HEK293 (cell line): Measurements from ENCODE around the gene CC2D2A.

Source experiments
- CTCF ChIA-PET: fragments of 350-600 bp; formaldehyde crosslinking; extraction: SDS; loops from one replicate; lab custom pipeline; 2021; ENCODE audit warnings: antibody characterized with exemption; lab: Yijun Ruan, JAX
- POLR2A ChIA-PET: fragments of 300-600 bp; formaldehyde crosslinking; extraction: SDS; loops from one replicate; lab custom pipeline; 2020; ENCODE audit warnings: antibody characterized with exemption, inconsistent platforms; lab: Yijun Ruan, JAX
- H3K27ac ChIP-seq: fragments of 200-500 bp; sonication (Bioruptor generic); 2 replicates; pipeline ENCODE4 v1.5.1; 2014; ENCODE audit warnings: low read depth, low read length, control low read depth, inconsistent platforms; ENCODE audit errors: extremely low read depth
- H3K36me3 ChIP-seq, 2 experiments: fragments of 200-500 bp in 1 of 2; sonication (Bioruptor generic) in 1 of 2; 1 replicate in 1 of 2; 2 replicates in 1 of 2; pipeline ENCODE4 v1.5.1; 2014 to 2017; ENCODE audit warnings: inconsistent platforms in 2 of 2, low read length in 2 of 2; ENCODE audit not compliant: control insufficient read depth in 2 of 2, insufficient read depth in 1 of 2
- H3K4me1 ChIP-seq: fragments of 200-500 bp; sonication (Bioruptor generic); 2 replicates; pipeline ENCODE4 v1.5.1; 2014; ENCODE audit warnings: mild to moderate bottlenecking, low read length, inconsistent platforms; ENCODE audit not compliant: control insufficient read depth, insufficient read depth
- H3K4me3 ChIP-seq: 2 replicates; pipeline ENCODE4 v1.5.1; 2011; ENCODE audit warnings: low read depth, mild to moderate bottlenecking, control low read depth, low read length, moderate library complexity
- H3K9me3 ChIP-seq: fragments of 200-500 bp; sonication (Bioruptor generic); 2 replicates; pipeline ENCODE4 v1.5.1; 2014; ENCODE audit warnings: low read depth, low read length, inconsistent platforms; ENCODE audit not compliant: control insufficient read depth, insufficient read depth
- GLI2 ChIP-seq: fragments of 450-650 bp; formaldehyde crosslinking; IDR thresholded peaks from 2 replicates; pipeline ENCODE4; 2017; ENCODE audit warnings: missing biosample characterization, missing genetic modification characterization, low read depth, borderline replicate concordance
- HOXC10 ChIP-seq: sonication (generic); formaldehyde crosslinking; IDR thresholded peaks from 2 replicates; pipeline ENCODE4 v1.8.1; 2023; ENCODE audit warnings: mild to moderate bottlenecking, missing genetic modification reagents
- KLF1 ChIP-seq: fragments of 450-650 bp; formaldehyde crosslinking; IDR thresholded peaks from 2 replicates; pipeline ENCODE4 v1.5.1; 2016; ENCODE audit warnings: missing biosample characterization, missing genetic modification characterization
- SP3 ChIP-seq: fragments of 450-650 bp; formaldehyde crosslinking; IDR thresholded peaks from 2 replicates; pipeline ENCODE4 v1.5.1; 2016; ENCODE audit warnings: missing biosample characterization, missing genetic modification characterization
- SP7 ChIP-seq: fragments of 450-650 bp; formaldehyde crosslinking; IDR thresholded peaks from 2 replicates; pipeline ENCODE4 v1.5.1; 2016; ENCODE audit warnings: missing biosample characterization, missing genetic modification characterization
- ZFP3 ChIP-seq: fragments of 450-650 bp; formaldehyde crosslinking; IDR thresholded peaks from 2 replicates; pipeline ENCODE4 v1.5.1; 2016; ENCODE audit warnings: low read depth, missing biosample characterization, missing genetic modification characterization
- ZNF114 ChIP-seq: fragments of 450-650 bp; formaldehyde crosslinking; IDR thresholded peaks from 2 replicates; pipeline ENCODE4 v1.5.0; 2017; ENCODE audit warnings: missing biosample characterization, missing genetic modification characterization
- ZNF132 ChIP-seq: fragments of 450-650 bp; formaldehyde crosslinking; IDR thresholded peaks from 2 replicates; pipeline ENCODE4 v1.5.1; 2017; ENCODE audit warnings: missing biosample characterization, missing genetic modification characterization, borderline replicate concordance
- ZNF174 ChIP-seq: fragments of 450-650 bp; formaldehyde crosslinking; IDR thresholded peaks from 2 replicates; pipeline ENCODE4 v1.5.0; 2017; ENCODE audit warnings: missing biosample characterization, mild to moderate bottlenecking, missing genetic modification characterization
- ZNF214 ChIP-seq: fragments of 450-650 bp; formaldehyde crosslinking; IDR thresholded peaks from 2 replicates; pipeline ENCODE4 v1.5.1; 2017; ENCODE audit warnings: missing biosample characterization, mild to moderate bottlenecking, missing genetic modification characterization, borderline replicate concordance
- ZNF221 ChIP-seq: fragments of 450-650 bp; formaldehyde crosslinking; IDR thresholded peaks from 2 replicates; pipeline ENCODE4 v1.5.1; 2017; ENCODE audit warnings: missing biosample characterization, missing genetic modification characterization, borderline replicate concordance
- ZNF248 ChIP-seq: fragments of 450-650 bp; formaldehyde crosslinking; IDR thresholded peaks from 2 replicates; pipeline ENCODE4 v1.5.1; 2017; ENCODE audit warnings: missing biosample characterization, missing genetic modification characterization
- ZNF302 ChIP-seq: fragments of 450-650 bp; formaldehyde crosslinking; IDR thresholded peaks from 2 replicates; pipeline ENCODE4 v1.5.1; 2016; ENCODE audit warnings: missing biosample characterization, missing genetic modification characterization, low read depth
- ZNF416 ChIP-seq: fragments of 450-650 bp; formaldehyde crosslinking; IDR thresholded peaks from 2 replicates; pipeline ENCODE4 v1.5.1; 2016; ENCODE audit warnings: missing biosample characterization, missing genetic modification characterization
- ZNF433 ChIP-seq: fragments of 450-650 bp; formaldehyde crosslinking; IDR thresholded peaks from 2 replicates; pipeline ENCODE4 v1.5.1; 2016; ENCODE audit warnings: missing biosample characterization, missing genetic modification characterization, low read depth
- ZNF626 ChIP-seq: fragments of 450-650 bp; sonication (Bioruptor Pico); formaldehyde crosslinking; IDR thresholded peaks from 2 replicates; pipeline ENCODE4 v1.5.1; 2018; ENCODE audit warnings: missing biosample characterization, missing genetic modification characterization, inconsistent platforms
- ZNF660 ChIP-seq: fragments of 450-650 bp; IDR thresholded peaks from 2 replicates; pipeline ENCODE4 v1.5.1; 2018; ENCODE audit warnings: missing biosample characterization, mild to moderate bottlenecking, missing genetic modification characterization
- ZNF664 ChIP-seq: fragments of 450-650 bp; formaldehyde crosslinking; IDR thresholded peaks from 2 replicates; pipeline ENCODE4 v1.5.1; 2016; ENCODE audit warnings: missing biosample characterization, missing genetic modification characterization
- ZNF677 ChIP-seq: fragments of 450-650 bp; IDR thresholded peaks from 2 replicates; pipeline ENCODE4 v1.5.0; 2018; ENCODE audit warnings: missing biosample characterization, mild to moderate bottlenecking, missing genetic modification characterization, moderate library complexity
- ZNF785 ChIP-seq: fragments of 450-650 bp; formaldehyde crosslinking; IDR thresholded peaks from 2 replicates; pipeline ENCODE4 v1.5.1; 2016; ENCODE audit warnings: missing biosample characterization, missing genetic modification characterization
- TF ChIP-seq, protein P1 (sequence below): fragments of 450-650 bp; formaldehyde crosslinking; IDR thresholded peaks from 2 replicates; pipeline ENCODE4 v1.5.1; 2016; ENCODE audit warnings: missing biosample characterization, missing genetic modification characterization
- TF ChIP-seq, protein P2 (sequence below): fragments of 450-650 bp; formaldehyde crosslinking; IDR thresholded peaks from 2 replicates; pipeline ENCODE4 v1.5.1; 2017; ENCODE audit warnings: missing biosample characterization, missing genetic modification characterization
- TF ChIP-seq, protein P3 (sequence below): fragments of 450-650 bp; formaldehyde crosslinking; IDR thresholded peaks from 2 replicates; pipeline ENCODE4 v1.5.1; 2016; ENCODE audit warnings: missing biosample characterization, missing genetic modification characterization, low read depth
- TF ChIP-seq, protein P4 (sequence below): fragments of 450-650 bp; formaldehyde crosslinking; IDR thresholded peaks from 2 replicates; pipeline ENCODE4 v1.5.1; 2016; ENCODE audit warnings: missing biosample characterization, missing genetic modification characterization

CC2D2A gene

DNA sequence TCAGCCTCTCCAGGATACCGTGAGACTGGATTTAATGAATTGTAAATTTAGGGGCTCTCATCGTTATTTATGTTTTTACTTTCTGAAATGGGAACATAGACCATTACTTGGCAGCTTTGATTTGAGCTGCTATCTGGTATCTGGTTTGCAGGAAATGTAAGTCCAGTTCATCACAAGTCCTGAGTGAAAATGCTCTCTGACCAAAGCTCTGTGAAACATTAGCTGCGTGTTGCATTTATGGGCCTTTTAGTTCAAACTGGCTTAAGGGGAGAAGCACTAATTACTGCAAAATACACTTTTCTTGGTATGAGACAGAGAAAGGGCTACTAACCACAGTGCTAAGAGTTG lies 420 bp downstream of the CC2D2A start:
- ChIA-PET POLR2A (interaction anchor here (1.2 kb wide), 1 partner anchor 211 kb away, joined by 3 read pairs; no protein-coding TSS in a partner anchor), CTCF (interaction anchor here (0.6 to 2.8 kb wide), 7 partner anchors 9 to 286 kb away, joined by 3 to 22 read pairs (median 5); no protein-coding TSS in a partner anchor)
- TF ChIP-seq, protein P1, sequence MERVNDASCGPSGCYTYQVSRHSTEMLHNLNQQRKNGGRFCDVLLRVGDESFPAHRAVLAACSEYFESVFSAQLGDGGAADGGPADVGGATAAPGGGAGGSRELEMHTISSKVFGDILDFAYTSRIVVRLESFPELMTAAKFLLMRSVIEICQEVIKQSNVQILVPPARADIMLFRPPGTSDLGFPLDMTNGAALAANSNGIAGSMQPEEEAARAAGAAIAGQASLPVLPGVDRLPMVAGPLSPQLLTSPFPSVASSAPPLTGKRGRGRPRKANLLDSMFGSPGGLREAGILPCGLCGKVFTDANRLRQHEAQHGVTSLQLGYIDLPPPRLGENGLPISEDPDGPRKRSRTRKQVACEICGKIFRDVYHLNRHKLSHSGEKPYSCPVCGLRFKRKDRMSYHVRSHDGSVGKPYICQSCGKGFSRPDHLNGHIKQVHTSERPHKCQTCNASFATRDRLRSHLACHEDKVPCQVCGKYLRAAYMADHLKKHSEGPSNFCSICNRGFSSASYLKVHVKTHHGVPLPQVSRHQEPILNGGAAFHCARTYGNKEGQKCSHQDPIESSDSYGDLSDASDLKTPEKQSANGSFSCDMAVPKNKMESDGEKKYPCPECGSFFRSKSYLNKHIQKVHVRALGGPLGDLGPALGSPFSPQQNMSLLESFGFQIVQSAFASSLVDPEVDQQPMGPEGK (tag by site-specific recombination): no peak
- no peak for TF ChIP-seq ZNF416 (tag by site-specific recombination)
- no peak for TF ChIP-seq SP3 (tag by site-specific recombination)
- TF ChIP-seq ZNF302 (tag by site-specific recombination): no peak
- TF ChIP-seq HOXC10 (CRISPR knock-in tag): no peak
- TF ChIP-seq ZNF114: no peak
- no peak for TF ChIP-seq ZNF677 (tag by site-specific recombination)
- TF ChIP-seq ZNF433 (tag by site-specific recombination): no peak
- TF ChIP-seq ZNF221 (tag by site-specific recombination): no peak
- TF ChIP-seq, protein P2, sequence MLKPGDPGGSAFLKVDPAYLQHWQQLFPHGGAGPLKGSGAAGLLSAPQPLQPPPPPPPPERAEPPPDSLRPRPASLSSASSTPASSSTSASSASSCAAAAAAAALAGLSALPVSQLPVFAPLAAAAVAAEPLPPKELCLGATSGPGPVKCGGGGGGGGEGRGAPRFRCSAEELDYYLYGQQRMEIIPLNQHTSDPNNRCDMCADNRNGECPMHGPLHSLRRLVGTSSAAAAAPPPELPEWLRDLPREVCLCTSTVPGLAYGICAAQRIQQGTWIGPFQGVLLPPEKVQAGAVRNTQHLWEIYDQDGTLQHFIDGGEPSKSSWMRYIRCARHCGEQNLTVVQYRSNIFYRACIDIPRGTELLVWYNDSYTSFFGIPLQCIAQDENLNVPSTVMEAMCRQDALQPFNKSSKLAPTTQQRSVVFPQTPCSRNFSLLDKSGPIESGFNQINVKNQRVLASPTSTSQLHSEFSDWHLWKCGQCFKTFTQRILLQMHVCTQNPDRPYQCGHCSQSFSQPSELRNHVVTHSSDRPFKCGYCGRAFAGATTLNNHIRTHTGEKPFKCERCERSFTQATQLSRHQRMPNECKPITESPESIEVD: no peak
- no peaks in the 10 kb centered on the region for H3K4me1 ChIP-seq
- H3K36me3 ChIP-seq: no peaks in the 10 kb centered on the region
- H3K9me3 ChIP-seq: no peaks in the 10 kb centered on the region
- peak overlapping the region; percentile 37 for H3K4me3 ChIP-seq
- no peak overlapping the region for H3K27ac ChIP-seq

DNA sequence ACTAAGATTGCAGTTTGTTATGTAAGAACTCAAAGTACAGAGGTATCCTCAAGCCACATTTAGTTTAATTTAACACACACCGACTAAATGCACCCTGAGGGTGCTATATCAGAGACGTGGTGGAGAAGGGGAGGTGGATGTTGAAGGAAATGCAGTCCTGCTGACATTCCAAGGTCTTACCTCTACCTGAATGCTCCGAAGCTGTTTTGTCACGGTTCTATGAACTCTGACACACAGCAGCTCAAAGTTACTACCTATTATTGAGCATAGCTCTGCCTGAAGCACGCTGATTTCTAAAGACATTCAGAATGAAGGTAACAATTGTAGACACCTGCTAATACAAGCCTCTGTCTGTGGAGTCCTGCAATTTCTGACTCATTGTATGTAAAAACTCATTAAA lies 6.7 kb downstream of the CC2D2A start:
- no peak for TF ChIP-seq ZNF785 (tag by site-specific recombination)
- TF ChIP-seq KLF1 (tag by site-specific recombination): no peak
- Histone ChIP-seq H3K9me3 (no peaks in the 10 kb centered on the region), H3K27ac (no peak overlapping the region), H3K4me3 (no peak overlapping the region), H3K4me1 (no peaks in the 10 kb centered on the region; the same call in 1 of the 2 replicates), H3K36me3 (peaks cover 0 to 7% of the 10 kb centered on the region in 2 experiments; a peak in 1 of 3 replicates)
- POLR2A ChIA-PET: no interaction called here
- CTCF ChIA-PET: interaction anchor here (0.9 kb wide), 1 partner anchor 11 kb away, joined by 3 read pairs; no protein-coding TSS in a partner anchor

DNA sequence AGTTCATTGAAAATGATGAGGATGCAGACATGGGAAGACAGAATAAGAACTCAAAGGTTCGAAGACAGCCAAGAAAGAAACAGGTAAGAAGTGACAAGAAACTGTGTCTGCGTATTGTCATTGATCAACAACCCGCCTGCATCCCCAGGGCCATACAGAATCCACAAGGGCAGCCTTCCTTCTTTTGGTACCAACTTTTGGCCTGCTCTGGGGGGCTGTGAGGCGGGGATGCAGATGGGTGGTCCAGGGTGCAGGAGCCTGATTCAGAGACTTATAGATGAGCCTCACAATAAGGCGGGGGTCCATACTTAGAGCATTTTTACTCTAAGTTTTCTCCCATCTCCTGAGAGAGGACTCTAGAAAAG lies 9.0 kb downstream of the CC2D2A start:
- Histone ChIP-seq H3K9me3 (no peaks in the 10 kb centered on the region), H3K36me3 (peaks cover 0 to 7% of the 10 kb centered on the region in 2 experiments; a peak in 1 of 3 replicates), H3K4me1 (no peaks in the 10 kb centered on the region; the same call in 1 of the 2 replicates), H3K4me3 (no peak overlapping the region), H3K27ac (no peak overlapping the region)
- POLR2A ChIA-PET: interaction anchor here (1.0 kb wide), 1 partner anchor 203 kb away, joined by 4 read pairs; the partner anchor contains the start of gene FAM200B
- CTCF ChIA-PET: interaction anchor here (1.0 to 2.0 kb wide), 8 partner anchors 8 to 781 kb away, joined by 3 to 12 read pairs (median 10); partner anchors contain the start of gene CC2D2A
- TF ChIP-seq ZNF660: no peak
- TF ChIP-seq ZNF248 (tag by site-specific recombination): no peak
- TF ChIP-seq, protein P3, sequence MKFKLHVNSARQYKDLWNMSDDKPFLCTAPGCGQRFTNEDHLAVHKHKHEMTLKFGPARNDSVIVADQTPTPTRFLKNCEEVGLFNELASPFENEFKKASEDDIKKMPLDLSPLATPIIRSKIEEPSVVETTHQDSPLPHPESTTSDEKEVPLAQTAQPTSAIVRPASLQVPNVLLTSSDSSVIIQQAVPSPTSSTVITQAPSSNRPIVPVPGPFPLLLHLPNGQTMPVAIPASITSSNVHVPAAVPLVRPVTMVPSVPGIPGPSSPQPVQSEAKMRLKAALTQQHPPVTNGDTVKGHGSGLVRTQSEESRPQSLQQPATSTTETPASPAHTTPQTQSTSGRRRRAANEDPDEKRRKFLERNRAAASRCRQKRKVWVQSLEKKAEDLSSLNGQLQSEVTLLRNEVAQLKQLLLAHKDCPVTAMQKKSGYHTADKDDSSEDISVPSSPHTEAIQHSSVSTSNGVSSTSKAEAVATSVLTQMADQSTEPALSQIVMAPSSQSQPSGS (tag by site-specific recombination): no peak
- TF ChIP-seq ZNF174: no peak
- no peak for TF ChIP-seq ZNF664 (tag by site-specific recombination)
- TF ChIP-seq SP7 (tag by site-specific recombination): no peak
- TF ChIP-seq ZNF626: no peak
- no peak for TF ChIP-seq ZNF132 (tag by site-specific recombination)
- TF ChIP-seq, protein P4, sequence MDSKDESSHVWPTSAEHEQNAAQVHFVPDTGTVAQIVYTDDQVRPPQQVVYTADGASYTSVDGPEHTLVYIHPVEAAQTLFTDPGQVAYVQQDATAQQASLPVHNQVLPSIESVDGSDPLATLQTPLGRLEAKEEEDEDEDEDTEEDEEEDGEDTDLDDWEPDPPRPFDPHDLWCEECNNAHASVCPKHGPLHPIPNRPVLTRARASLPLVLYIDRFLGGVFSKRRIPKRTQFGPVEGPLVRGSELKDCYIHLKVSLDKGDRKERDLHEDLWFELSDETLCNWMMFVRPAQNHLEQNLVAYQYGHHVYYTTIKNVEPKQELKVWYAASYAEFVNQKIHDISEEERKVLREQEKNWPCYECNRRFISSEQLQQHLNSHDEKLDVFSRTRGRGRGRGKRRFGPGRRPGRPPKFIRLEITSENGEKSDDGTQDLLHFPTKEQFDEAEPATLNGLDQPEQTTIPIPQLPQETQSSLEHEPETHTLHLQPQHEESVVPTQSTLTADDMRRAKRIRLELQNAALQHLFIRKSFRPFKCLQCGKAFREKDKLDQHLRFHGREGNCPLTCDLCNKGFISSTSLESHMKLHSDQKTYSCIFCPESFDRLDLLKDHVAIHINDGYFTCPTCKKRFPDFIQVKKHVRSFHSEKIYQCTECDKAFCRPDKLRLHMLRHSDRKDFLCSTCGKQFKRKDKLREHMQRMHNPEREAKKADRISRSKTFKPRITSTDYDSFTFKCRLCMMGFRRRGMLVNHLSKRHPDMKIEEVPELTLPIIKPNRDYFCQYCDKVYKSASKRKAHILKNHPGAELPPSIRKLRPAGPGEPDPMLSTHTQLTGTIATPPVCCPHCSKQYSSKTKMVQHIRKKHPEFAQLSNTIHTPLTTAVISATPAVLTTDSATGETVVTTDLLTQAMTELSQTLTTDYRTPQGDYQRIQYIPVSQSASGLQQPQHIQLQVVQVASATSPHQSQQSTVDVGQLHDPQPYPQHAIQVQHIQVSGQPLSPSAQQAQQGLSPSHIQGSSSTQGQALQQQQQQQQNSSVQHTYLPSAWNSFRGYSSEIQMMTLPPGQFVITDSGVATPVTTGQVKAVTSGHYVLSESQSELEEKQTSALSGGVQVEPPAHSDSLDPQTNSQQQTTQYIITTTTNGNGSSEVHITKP (tag by site-specific recombination): no peak
- TF ChIP-seq ZNF214: no peak
- no peak for TF ChIP-seq ZFP3 (tag by site-specific recombination)
- TF ChIP-seq GLI2 (tag by site-specific recombination): no peak
